Inferior parietal cortex (tissue), 1 donor: ENCODE data around the gene AGPAT1.
A peak's percentile ranks its signal among the peaks of the same experiment; 100 is the strongest.
"Not testable (repeated sequence)": the region's sequence is repeated elsewhere in the genome, so short reads cannot be mapped to it uniquely, and the experiment has no call there.

Source experiments
- DNase-seq: peaks from one replicate; pipeline ENCODE4 v3.0.0-alpha.2; 2016; ENCODE audit errors: extremely low spot score

AGPAT1 gene

GRCh38 chr6:32149092-32149755 is 26.7 kb downstream of the AGPAT1 start:
- DNase-seq = no peak

GRCh38 chr6:32148289-32149091 is 27.4 kb downstream of the AGPAT1 start:
- no peak for DNase-seq

GRCh38 chr6:32147401-32148132 is 28.3 kb downstream of the AGPAT1 start:
- no peak for DNase-seq

GRCh38 chr6:32146687-32147086 is 29.2 kb downstream of the AGPAT1 start:
- no peak for DNase-seq

- DNase-seq = no peak
Measured at GRCh38 chr6:32146287-32146686, 29.6 kb downstream of the AGPAT1 start.

GRCh38 chr6:32144238-32144637 is 31.6 kb downstream of the AGPAT1 start:
- not testable (repeated sequence) for DNase-seq

GRCh38 chr6:32140420-32141046 is 35.4 kb downstream of the AGPAT1 start:
- no peak for DNase-seq

GRCh38 chr6:32139590-32139989 is 36.3 kb downstream of the AGPAT1 start:
- no peak for DNase-seq

- no peak for DNase-seq
Measured at GRCh38 chr6:32137454-32137853, 38.4 kb downstream of the AGPAT1 start.

GRCh38 chr6:32133786-32134185 is 42.1 kb downstream of the AGPAT1 start:
- no peak for DNase-seq

GRCh38 chr6:32132110-32132509 is 43.8 kb downstream of the AGPAT1 start:
- no peak for DNase-seq

GRCh38 chr6:32131439-32131948 is 44.4 kb downstream of the AGPAT1 start:
- DNase-seq = no peak

- peak; percentile 86 for DNase-seq
Measured at GRCh38 chr6:32129297-32130088, 46.4 kb downstream of the AGPAT1 start.

GRCh38 chr6:32128751-32129296 is 47.1 kb downstream of the AGPAT1 start:
- no peak for DNase-seq

GRCh38 chr6:32127717-32128592 is 47.9 kb downstream of the AGPAT1 start, which contains the start of gene ATF6B:
Gene ATF6B, minus strand, starts transcription at chr6:32128246. Its CDS starts 39 bp downstream, at chr6:32128207.
- peak; percentile 100 for DNase-seq

- DNase-seq = no peak
Measured at GRCh38 chr6:32127409-32127716, 48.5 kb downstream of the AGPAT1 start.

GRCh38 chr6:32126880-32127279 is 49.0 kb downstream of the AGPAT1 start:
- DNase-seq = no peak

- no peak for DNase-seq
Measured at GRCh38 chr6:32123681-32124080, 52.2 kb downstream of the AGPAT1 start.

- no peak for DNase-seq
Measured at GRCh38 chr6:32120573-32121059, 55.3 kb downstream of the AGPAT1 start.
